DND-41 (cell line): ENCODE measurements around the gene PDZRN4.

Experiments
- ATAC-seq: fragments of 200-7000 bp; cut with Tn5 transposase; 3 replicates; pipeline ENCODE4 v1.9.1; 2021; ENCODE audit warnings: low read depth; ENCODE audit not compliant: insufficient read depth
- DNase-seq: peaks from one replicate; pipeline ENCODE4 v3.0.0-alpha.2; 2020
- H2AFZ ChIP-seq: 2 replicates; pipeline ENCODE4 v1.6.0; 2012; ENCODE audit warnings: low read depth, low read length
- H3K27ac ChIP-seq: 2 replicates; pipeline ENCODE4 v1.5.1; 2012; ENCODE audit warnings: low read length, inconsistent platforms
- H3K27me3 ChIP-seq: fragments of 200-600 bp; sonication (generic); 2 replicates; pipeline ENCODE4 v1.6.0; 2012; ENCODE audit warnings: low read length, mild to moderate bottlenecking, inconsistent platforms; ENCODE audit not compliant: insufficient read depth, poor library complexity
- H3K36me3 ChIP-seq: 2 replicates; pipeline ENCODE4 v1.5.1; 2012; ENCODE audit warnings: low read length, inconsistent platforms; ENCODE audit not compliant: insufficient read depth
- H3K4me1 ChIP-seq: 2 replicates; pipeline ENCODE4 v1.5.1; 2012; ENCODE audit warnings: mild to moderate bottlenecking, low read length; ENCODE audit not compliant: insufficient read depth
- H3K4me2 ChIP-seq: 2 replicates; pipeline ENCODE4 v1.6.0; 2012; ENCODE audit warnings: mild to moderate bottlenecking, moderate library complexity, low read length, inconsistent platforms; ENCODE audit not compliant: insufficient read depth
- H3K4me3 ChIP-seq, 2 experiments: fragments of 200-600 bp in 1 of 2; shearing (Covaris generic) in 1 of 2; 2 replicates each; pipeline ENCODE4 v1.5.1; 2012 to 2016; ENCODE audit warnings: inconsistent platforms in 2 of 2, low read length in 2 of 2, mild to moderate bottlenecking in 2 of 2, low read depth in 1 of 2, moderate library complexity in 1 of 2
- H3K79me2 ChIP-seq: 2 replicates; pipeline ENCODE4 v1.6.0; 2012; ENCODE audit warnings: low read length, inconsistent platforms; ENCODE audit not compliant: insufficient read depth
- H3K9ac ChIP-seq: 2 replicates; pipeline ENCODE4 v1.6.0; 2012; ENCODE audit warnings: low read depth, mild to moderate bottlenecking, inconsistent platforms, low read length, moderate library complexity
- H3K9me3 ChIP-seq: 2 replicates; pipeline ENCODE4 v1.5.1; 2012; ENCODE audit warnings: low read length, moderate library complexity, mild to moderate bottlenecking, inconsistent platforms; ENCODE audit not compliant: insufficient read depth, severe bottlenecking
- H4K20me1 ChIP-seq: 2 replicates; pipeline ENCODE4 v1.6.0; 2012; ENCODE audit warnings: low read length; ENCODE audit not compliant: insufficient read depth
- EZH2 ChIP-seq: IDR thresholded peaks from 3 replicates; pipeline ENCODE4 v1.6.1; 2012; ENCODE audit warnings: borderline replicate concordance, low read depth, mild to moderate bottlenecking, moderate library complexity, low read length, inconsistent platforms; ENCODE audit not compliant: severe bottlenecking
- TF ChIP-seq, protein P1 (sequence below): IDR thresholded peaks from 2 replicates; pipeline ENCODE4 v1.5.1; 2012; ENCODE audit warnings: borderline replicate concordance, low read length, moderate library complexity, mild to moderate bottlenecking; ENCODE audit not compliant: poor library complexity, severe bottlenecking; ENCODE audit errors: extremely low read depth

Gene PDZRN4

DNA sequence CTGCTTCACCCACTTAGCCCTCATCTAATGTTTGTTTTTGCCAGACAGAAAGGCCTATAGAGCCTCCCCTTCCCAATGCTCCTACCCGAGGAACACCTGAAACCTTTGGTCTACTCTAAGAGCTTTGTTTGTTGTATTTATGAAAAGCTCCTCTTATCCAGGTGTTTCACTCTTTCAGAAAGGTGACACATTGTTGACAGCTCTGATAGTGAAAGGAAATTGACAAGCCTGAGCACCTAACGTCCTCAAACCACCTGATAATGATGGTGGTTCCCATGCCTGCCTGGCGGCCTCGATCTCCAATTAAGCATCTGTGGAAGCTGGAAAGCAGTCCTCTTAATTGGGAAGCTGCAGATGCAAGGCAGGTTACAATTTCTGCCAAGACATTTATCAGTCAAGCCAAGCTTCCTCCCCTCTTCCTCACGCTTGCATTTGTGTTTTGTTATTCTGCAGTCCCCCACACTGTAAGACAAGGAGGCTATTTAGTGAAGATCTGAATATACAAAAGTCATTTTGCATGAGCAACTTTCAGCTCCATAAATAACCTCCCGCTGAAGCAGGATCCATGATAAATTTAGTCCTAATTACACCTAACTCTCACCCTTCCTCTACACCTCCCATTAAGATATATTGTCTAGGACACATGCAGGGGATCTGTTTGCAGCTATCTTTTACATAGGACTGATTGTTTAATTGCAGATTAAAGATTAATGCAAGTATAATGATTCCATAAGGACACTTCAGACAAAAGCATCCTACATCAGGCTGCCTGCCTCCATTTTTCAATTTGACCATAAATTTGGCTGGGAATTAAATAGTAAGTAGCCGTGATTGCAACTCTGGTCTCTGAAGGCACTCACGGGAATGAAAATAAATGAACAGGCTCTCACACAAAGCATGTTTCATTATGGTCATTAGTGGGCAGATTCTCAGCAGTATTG lies 288.6 kb downstream of the PDZRN4 start:
- Histone ChIP-seq H3K4me3 (no peak overlapping the region), H3K4me1 (no peaks in the 10 kb centered on the region), H3K9me3 (no peaks in the 10 kb centered on the region), H4K20me1 (no peaks in the 10 kb centered on the region), H3K27ac (no peak overlapping the region), H3K79me2 (no peaks in the 10 kb centered on the region), H3K9ac (no peak overlapping the region), H3K27me3 (no peaks in the 10 kb centered on the region), H3K4me2 (no peak overlapping the region), H3K36me3 (no peaks in the 10 kb centered on the region), H2AFZ (no peak overlapping the region)
- DNase-seq (no peak), ATAC-seq (no peak)
- no peak for TF ChIP-seq EZH2
- TF ChIP-seq, protein P1, sequence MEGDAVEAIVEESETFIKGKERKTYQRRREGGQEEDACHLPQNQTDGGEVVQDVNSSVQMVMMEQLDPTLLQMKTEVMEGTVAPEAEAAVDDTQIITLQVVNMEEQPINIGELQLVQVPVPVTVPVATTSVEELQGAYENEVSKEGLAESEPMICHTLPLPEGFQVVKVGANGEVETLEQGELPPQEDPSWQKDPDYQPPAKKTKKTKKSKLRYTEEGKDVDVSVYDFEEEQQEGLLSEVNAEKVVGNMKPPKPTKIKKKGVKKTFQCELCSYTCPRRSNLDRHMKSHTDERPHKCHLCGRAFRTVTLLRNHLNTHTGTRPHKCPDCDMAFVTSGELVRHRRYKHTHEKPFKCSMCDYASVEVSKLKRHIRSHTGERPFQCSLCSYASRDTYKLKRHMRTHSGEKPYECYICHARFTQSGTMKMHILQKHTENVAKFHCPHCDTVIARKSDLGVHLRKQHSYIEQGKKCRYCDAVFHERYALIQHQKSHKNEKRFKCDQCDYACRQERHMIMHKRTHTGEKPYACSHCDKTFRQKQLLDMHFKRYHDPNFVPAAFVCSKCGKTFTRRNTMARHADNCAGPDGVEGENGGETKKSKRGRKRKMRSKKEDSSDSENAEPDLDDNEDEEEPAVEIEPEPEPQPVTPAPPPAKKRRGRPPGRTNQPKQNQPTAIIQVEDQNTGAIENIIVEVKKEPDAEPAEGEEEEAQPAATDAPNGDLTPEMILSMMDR: no peak

DNA sequence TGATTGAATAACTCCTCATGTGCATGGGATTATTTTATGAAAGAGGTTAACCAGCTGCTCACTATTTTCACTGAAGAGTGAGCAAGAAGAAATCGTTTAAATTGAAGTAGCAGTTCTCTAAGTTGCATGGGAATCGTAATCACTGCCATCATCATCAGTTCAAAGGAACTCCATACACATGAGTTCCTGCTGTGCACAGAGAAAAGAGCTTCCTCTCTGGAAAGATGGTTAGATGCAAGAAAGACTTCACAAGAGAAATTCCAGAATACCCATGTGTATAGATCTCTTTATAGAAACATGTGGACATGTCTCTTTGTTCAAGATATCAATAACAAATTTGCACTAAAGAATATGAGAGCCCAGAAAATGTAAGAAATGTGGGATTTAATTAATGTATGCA lies 291.3 kb downstream of the PDZRN4 start:
- Histone ChIP-seq H3K4me1 (no peaks in the 10 kb centered on the region), H3K9ac (no peak overlapping the region), H2AFZ (no peak overlapping the region), H3K36me3 (no peaks in the 10 kb centered on the region), H4K20me1 (no peaks in the 10 kb centered on the region), H3K27ac (no peak overlapping the region), H3K9me3 (no peaks in the 10 kb centered on the region), H3K79me2 (no peaks in the 10 kb centered on the region), H3K27me3 (no peaks in the 10 kb centered on the region), H3K4me2 (no peak overlapping the region), H3K4me3 (no peak overlapping the region)
- ATAC-seq (no peak), DNase-seq (no peak)
- no peak for TF ChIP-seq EZH2
- TF ChIP-seq, protein P1: no peak

DNA sequence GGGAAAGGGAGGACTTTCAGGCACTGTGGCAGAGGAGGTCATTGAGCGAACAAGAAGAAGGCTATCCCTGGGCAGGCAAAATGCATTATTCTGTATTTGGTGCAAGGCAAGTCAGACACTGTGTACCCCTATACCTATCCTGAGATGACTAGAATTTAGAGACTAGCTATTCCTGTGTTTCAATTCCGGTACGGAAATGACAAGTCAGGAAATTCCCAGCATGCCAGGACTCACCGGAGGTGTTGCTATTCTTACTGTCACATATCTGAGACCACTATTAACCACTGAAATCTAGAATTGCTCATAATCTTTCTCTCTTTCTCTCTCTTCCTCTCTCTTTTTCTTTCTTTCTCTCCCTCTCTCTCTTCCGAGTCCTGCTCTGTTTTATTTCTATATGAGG lies 297.1 kb downstream of the PDZRN4 start:
- TF ChIP-seq EZH2: no peak
- TF ChIP-seq, protein P1: no peak
- ATAC-seq (no peak), DNase-seq (no peak)
- Histone ChIP-seq H3K4me2 (no peak overlapping the region), H3K9ac (no peak overlapping the region), H3K9me3 (no peaks in the 10 kb centered on the region), H3K4me1 (no peaks in the 10 kb centered on the region), H4K20me1 (no peaks in the 10 kb centered on the region), H2AFZ (no peak overlapping the region), H3K27ac (no peak overlapping the region), H3K79me2 (no peaks in the 10 kb centered on the region), H3K27me3 (no peaks in the 10 kb centered on the region), H3K36me3 (no peaks in the 10 kb centered on the region), H3K4me3 (no peak overlapping the region)
